Esophagus muscularis mucosa (tissue), 4 donors: ENCODE results near the gene SLC38A10. TPM values are rescaled to one million over a fixed set of nuclear protein-coding genes. Genes with fewer than 3 reads are reported as not detected.

Experiments used
- DNase-seq: peaks from one replicate; pipeline ENCODE4 v3.0.0-alpha.2; 2017; ENCODE audit errors: extremely low spot score
- H3K27ac ChIP-seq, 4 donors: fragments of 200-600 bp; sonication (generic); replicated peaks in 1 of 4; 1 replicate in 3 of 4; 2 replicates in 1 of 4; pipeline ENCODE4 v1.5.1; 2016 to 2019; ENCODE audit warnings: mild to moderate bottlenecking in 1 of 4
- H3K27me3 ChIP-seq, 4 donors: fragments of 200-600 bp; sonication (generic); one replicate each; pipeline versions ENCODE4 v1.5.1 to v1.6.0; 2016 to 2019
- H3K36me3 ChIP-seq, 4 donors: fragments of 200-600 bp; sonication (generic); one replicate each; pipeline ENCODE4 v1.5.1; 2016 to 2019
- H3K4me1 ChIP-seq, 4 donors: fragments of 200-600 bp; sonication (generic); one replicate each; pipeline ENCODE4 v1.5.1; 2016 to 2019
- H3K4me3 ChIP-seq, 4 donors: fragments of 200-600 bp; sonication (generic); 1 replicate in 2 of 4; 2 replicates in 2 of 4; pipeline ENCODE4 v1.5.1; 2016 to 2019; ENCODE audit warnings: mild to moderate bottlenecking in 4 of 4, moderate library complexity in 1 of 4
- H3K9me3 ChIP-seq, 4 donors: fragments of 200-600 bp; sonication (generic); 1 replicate in 3 of 4; 2 replicates in 1 of 4; pipeline ENCODE4 v1.5.1; 2016 to 2019
- EP300 ChIP-seq: sonication (generic); formaldehyde crosslinking; IDR thresholded peaks from one replicate; pipeline ENCODE4 v1.6.1; 2017; ENCODE audit warnings: antibody characterized with exemption
- POLR2A ChIP-seq: fragments of 450-650 bp; IDR thresholded peaks from one replicate; pipeline ENCODE4 v1.6.1; 2017; ENCODE audit warnings: antibody characterized with exemption, moderate library complexity, mild to moderate bottlenecking, low read depth
- POLR2AphosphoS5 ChIP-seq, 2 donors: sonication (generic); formaldehyde crosslinking; IDR thresholded peaks; one replicate each; pipeline ENCODE4 v1.6.1; 2017; ENCODE audit warnings: antibody characterized with exemption in 2 of 2
- WGBS: methylation state at CpG from one replicate; pipeline ENCODE4 v1.1.5; 2018; 5-methylcytosine and 5-hydroxymethylcytosine counted together
- intact Hi-C: fragments of 100-400 bp; cut with DNase I; formaldehyde crosslinking; loops from one replicate; pipeline ENCODE4 v1.15.1; 2023
- total RNA-seq, 4 donors: library from RNA; depleted of rRNA; stranded (reverse); fragments of >200 nt; gene quantifications; one replicate each; pipeline versions ENCODE4 v1.1.0 to v1.2.1, GENCODE V29; 2016
- TF ChIP-seq, protein P1 (sequence below), 3 experiments: fragments of 200-600 bp in 2 of 3; fragments of 450-650 bp in 1 of 3; sonication (generic) in 2 of 3; IDR thresholded peaks; one replicate each; pipeline ENCODE4 v1.5.1; 2017 to 2019; ENCODE audit warnings: antibody characterized with exemption in 3 of 3, mild to moderate bottlenecking in 2 of 3, moderate library complexity in 1 of 3

SLC38A10 gene
- total RNA-seq, 4 donors from 2014 or later: 78.0 to 103 (median 93.4) TPM

DNA sequence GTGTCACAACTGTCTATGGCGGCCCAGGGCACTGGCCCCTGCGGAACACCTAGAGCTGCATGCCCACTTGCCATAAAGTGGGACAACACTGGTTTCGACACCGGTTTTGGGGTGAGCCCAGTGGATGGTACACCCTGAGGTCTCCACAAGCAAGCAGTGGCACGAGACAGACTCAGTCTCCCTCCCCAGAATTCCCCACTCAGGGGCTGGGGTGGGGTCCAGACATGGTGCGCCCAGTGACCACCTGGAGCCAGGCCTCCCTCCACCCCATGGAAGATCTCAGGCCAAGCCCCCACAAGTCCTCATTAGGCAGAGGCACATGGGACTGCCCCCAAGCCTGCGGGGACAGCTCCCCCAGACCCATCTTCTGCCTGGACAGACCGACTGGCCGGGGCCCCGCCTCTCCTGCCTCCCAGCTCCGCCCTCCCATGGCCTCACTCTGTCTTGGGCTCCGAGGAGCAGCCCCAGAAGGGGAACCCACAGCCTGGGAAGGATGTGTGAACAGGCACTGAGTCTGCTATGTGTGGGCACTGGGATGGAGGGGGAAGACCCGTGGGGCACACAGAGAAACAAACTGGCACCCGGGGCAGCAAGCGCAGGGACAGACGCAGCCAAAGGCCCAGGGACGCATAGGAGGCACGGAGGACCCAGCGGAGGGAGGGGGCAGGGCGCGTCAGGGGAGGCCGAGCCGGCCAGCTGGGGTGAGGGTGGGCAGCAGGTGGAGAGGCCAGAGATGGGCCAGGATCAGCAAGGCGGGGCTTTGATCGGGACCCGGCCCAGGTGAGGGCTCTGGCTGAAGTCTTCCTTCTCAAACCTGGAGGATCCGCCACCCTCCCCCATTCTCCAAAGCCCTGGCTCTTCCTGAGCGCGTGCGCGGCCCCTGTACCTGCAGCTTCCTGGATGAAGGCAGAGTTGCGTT, 59.0 kb downstream of the SLC38A10 start:
- Histone ChIP-seq H3K27me3 (no peaks in the 10 kb centered on the region), H3K4me1 (peaks cover 18 to 53% (median 44%) of the 10 kb centered on the region in 4 donors), H3K27ac (no peak overlapping the region), H3K4me3 (no peak overlapping the region), H3K36me3 (peaks cover 20 to 56% (median 45%) of the 10 kb centered on the region in 4 donors), H3K9me3 (no peaks in the 10 kb centered on the region)
- TF ChIP-seq POLR2A (no peak), EP300 (no peak), POLR2AphosphoS5 (IDR thresholded peaks at IDR 0.05) (no peak)
- TF ChIP-seq, protein P1, sequence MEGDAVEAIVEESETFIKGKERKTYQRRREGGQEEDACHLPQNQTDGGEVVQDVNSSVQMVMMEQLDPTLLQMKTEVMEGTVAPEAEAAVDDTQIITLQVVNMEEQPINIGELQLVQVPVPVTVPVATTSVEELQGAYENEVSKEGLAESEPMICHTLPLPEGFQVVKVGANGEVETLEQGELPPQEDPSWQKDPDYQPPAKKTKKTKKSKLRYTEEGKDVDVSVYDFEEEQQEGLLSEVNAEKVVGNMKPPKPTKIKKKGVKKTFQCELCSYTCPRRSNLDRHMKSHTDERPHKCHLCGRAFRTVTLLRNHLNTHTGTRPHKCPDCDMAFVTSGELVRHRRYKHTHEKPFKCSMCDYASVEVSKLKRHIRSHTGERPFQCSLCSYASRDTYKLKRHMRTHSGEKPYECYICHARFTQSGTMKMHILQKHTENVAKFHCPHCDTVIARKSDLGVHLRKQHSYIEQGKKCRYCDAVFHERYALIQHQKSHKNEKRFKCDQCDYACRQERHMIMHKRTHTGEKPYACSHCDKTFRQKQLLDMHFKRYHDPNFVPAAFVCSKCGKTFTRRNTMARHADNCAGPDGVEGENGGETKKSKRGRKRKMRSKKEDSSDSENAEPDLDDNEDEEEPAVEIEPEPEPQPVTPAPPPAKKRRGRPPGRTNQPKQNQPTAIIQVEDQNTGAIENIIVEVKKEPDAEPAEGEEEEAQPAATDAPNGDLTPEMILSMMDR (IDR thresholded peaks at IDR 0.05): no peak
- WGBS: 91% methylated on average over 20 of the region's 32 CpGs
- no peak for DNase-seq
- intact Hi-C loops: no loop called here

GRCh38 chr17:81234940-81235821, 59.9 kb downstream of the SLC38A10 start:
- Histone ChIP-seq H3K27me3 (no peaks in the 10 kb centered on the region), H3K4me1 (peaks cover 17 to 44% (median 36%) of the 10 kb centered on the region in 4 donors), H3K9me3 (no peaks in the 10 kb centered on the region), H3K27ac (no peak overlapping the region), H3K36me3 (peaks cover 26 to 64% (median 53%) of the 10 kb centered on the region in 4 donors), H3K4me3 (no peak overlapping the region)
- intact Hi-C loops: no loop called here
- WGBS: 78% methylated on average over 15 of the region's 26 CpGs
- DNase-seq: no peak
- TF ChIP-seq POLR2A: no peak
- TF ChIP-seq, protein P1 (IDR thresholded peaks at IDR 0.05): no peak
- TF ChIP-seq POLR2AphosphoS5 (IDR thresholded peaks at IDR 0.05): no peak
- no peak for TF ChIP-seq EP300

- no peak overlapping the region for H3K27ac ChIP-seq
- no peaks in the 10 kb centered on the region for H3K9me3 ChIP-seq
- 91% methylated on average over 9 of the region's 13 CpGs for WGBS
- intact Hi-C loops: no loop called here
- H3K4me3 ChIP-seq: no peak overlapping the region
- H3K4me1 ChIP-seq: peaks cover 11 to 37% (median 29%) of the 10 kb centered on the region in 4 donors
- TF ChIP-seq POLR2A (no peak), EP300 (no peak), POLR2AphosphoS5 (IDR thresholded peaks at IDR 0.05) (no peak)
- TF ChIP-seq, protein P1 (IDR thresholded peaks at IDR 0.05): no peak
- H3K36me3 ChIP-seq: peaks cover 29 to 71% (median 60%) of the 10 kb centered on the region in 4 donors
- no peaks in the 10 kb centered on the region for H3K27me3 ChIP-seq
- no peak for DNase-seq
Observed at GRCh38 chr17:81234506-81234855, 60.6 kb downstream of the SLC38A10 start.

GRCh38 chr17:81233811-81234505, 61.1 kb downstream of the SLC38A10 start:
- DNase-seq: no peak
- H3K27me3 ChIP-seq: no peaks in the 10 kb centered on the region
- H3K4me3 ChIP-seq: no peak overlapping the region
- H3K4me1 ChIP-seq: peaks cover 11 to 36% (median 29%) of the 10 kb centered on the region in 4 donors
- no peak overlapping the region for H3K27ac ChIP-seq
- WGBS: 89% methylated on average over 18 of the region's 21 CpGs
- intact Hi-C loops: no loop called here
- H3K36me3 ChIP-seq: peaks cover 29 to 76% (median 65%) of the 10 kb centered on the region in 4 donors
- no peaks in the 10 kb centered on the region for H3K9me3 ChIP-seq
- TF ChIP-seq, protein P1 (IDR thresholded peaks at IDR 0.05): no peak
- TF ChIP-seq POLR2A: no peak
- TF ChIP-seq EP300: no peak
- TF ChIP-seq POLR2AphosphoS5 (IDR thresholded peaks at IDR 0.05): no peak
